H1 (cell line): ENCODE data around the gene SHISAL1. TPM values are rescaled to one million over a fixed set of nuclear protein-coding genes. Genes with fewer than 3 reads are reported as not detected.

Experiments
- HDAC6 ChIP-seq: IDR thresholded peaks from one replicate; pipeline ENCODE4 v1.7.1; 2012; ENCODE audit warnings: low read depth, mild to moderate bottlenecking, inconsistent platforms, low read length, moderate library complexity
- polyA plus RNA-seq, 7 experiments: library from polyadenylated mRNA; depleted of rRNA in 3 of 7; stranded (reverse) in 5 of 7; unstranded in 2 of 7; fragments of >200 nt in 5 of 7; fragments of 200-250 nt in 2 of 7; gene quantifications; 1 replicate in 5 of 7; 2 replicates in 1 of 7; 4 replicates in 1 of 7; pipeline versions ENCODE4 v1.2.1 to v1.2.3, GENCODE V29; 2011 to 2013; ENCODE audit warnings: missing spikeins in 2 of 7, mixed read lengths in 2 of 7
- total RNA-seq: library from RNA; stranded (reverse); fragmentation: NEBNext Ultra II Directional; extraction: Animal tissue kit (Norgen Biotek cat#: 25700); gene quantifications from 2 replicates; pipeline ENCODE4 v1.2.1, GENCODE V29; 2021

The SHISAL1 gene
- total and polyA plus RNA-seq, 2 of the 8 experiments (the other 6 are each of a cell fraction or from before 2014, with no cell fraction given): 3.7 to 5.8 TPM

DNA sequence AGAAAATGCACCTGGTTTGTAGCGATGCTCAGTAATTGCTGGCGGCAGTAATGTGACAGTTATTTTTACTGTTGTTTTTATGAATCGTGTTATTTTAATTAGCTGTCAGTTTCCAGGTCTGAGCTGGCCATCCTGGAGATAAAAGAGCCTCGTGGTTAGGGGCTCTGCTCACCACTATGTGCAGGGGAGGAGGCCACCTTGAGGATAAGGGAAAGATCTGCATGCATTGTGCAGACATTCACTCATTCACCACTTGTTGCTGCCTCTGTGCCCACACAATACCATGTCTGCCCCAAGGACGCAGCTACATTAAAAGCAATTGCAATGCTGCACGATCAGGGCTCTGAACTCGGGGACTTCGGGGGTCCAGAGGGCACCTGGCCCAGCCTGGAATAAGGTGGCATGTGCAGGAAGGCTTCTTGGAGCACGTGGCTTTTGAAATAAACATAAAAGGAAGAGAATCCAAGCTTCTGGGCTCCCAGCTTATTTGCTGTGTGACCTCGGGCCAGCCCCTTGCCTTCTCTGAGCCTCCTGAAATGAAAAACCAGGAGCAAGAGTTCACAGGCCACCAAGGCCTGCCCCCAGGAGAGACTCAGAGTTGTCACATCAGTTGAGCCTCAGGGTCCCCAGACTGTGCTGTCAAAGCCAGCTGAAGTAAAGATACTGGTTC is 44.7 kb upstream of the SHISAL1 start (continued):
- TF ChIP-seq HDAC6: no peak
- TF ChIP-seq, all 59 proteins: peak for 4
